ENCODE measurements around the gene TUFT1.

TUFT1 gene

GRCh38 chr1:151514366-151514765 lies 25.7 kb upstream of the TUFT1 start:
- DNase-seq (ENCODE audit: low read depth, low spot score) = no peak
- ChIA-PET CTCF (interaction anchor here (0.7 to 12.7 kb wide), 3 partner anchors 10 to 1527 kb away, joined by 3 to 112 read pairs (median 5); no protein-coding TSS in a partner anchor), POLR2A (no interaction called here)
- no peak overlapping the region for H3K4me3 ChIP-seq (ENCODE audit: low read depth, low read length)
- no peak for TF ChIP-seq CTCF (IDR thresholded peaks at IDR 0.05; ENCODE audit: insufficient read depth, low read length, missing control alignments)

GRCh38 chr1:151515265-151515664 lies 24.8 kb upstream of the TUFT1 start:
- CTCF ChIA-PET = interaction anchor here (12.7 kb wide), 1 partner anchor 18 kb away, joined by 112 read pairs; no protein-coding TSS in a partner anchor
- no peak for TF ChIP-seq CTCF (IDR thresholded peaks at IDR 0.05; ENCODE audit: insufficient read depth, low read length, missing control alignments)
- no peak for DNase-seq (ENCODE audit: low read depth, low spot score)
- POLR2A ChIA-PET = no interaction called here
- H3K4me3 ChIP-seq (ENCODE audit: low read depth, low read length) = no peak overlapping the region

- no peak overlapping the region for H3K4me3 ChIP-seq (ENCODE audit: low read depth, low read length)
- POLR2A ChIA-PET = no interaction called here
- no peak for TF ChIP-seq CTCF (IDR thresholded peaks at IDR 0.05; ENCODE audit: insufficient read depth, low read length, missing control alignments)
- CTCF ChIA-PET = interaction anchor here (1.1 to 12.7 kb wide), 2 partner anchors 17 to 219 kb away, joined by 3 to 112 read pairs; no protein-coding TSS in a partner anchor
- no peak for DNase-seq (ENCODE audit: low read depth, low spot score)
These were observed 24.0 kb upstream of the TUFT1 start for GRCh38 chr1:151516031-151516511.

- no peak for TF ChIP-seq CTCF (IDR thresholded peaks at IDR 0.05; ENCODE audit: insufficient read depth, low read length, missing control alignments)
- ChIA-PET CTCF (interaction anchor here (1.1 to 12.7 kb wide), 3 partner anchors 15 to 216 kb away, joined by 3 to 112 read pairs (median 3); no protein-coding TSS in a partner anchor), POLR2A (no interaction called here)
- no peak overlapping the region for H3K4me3 ChIP-seq (ENCODE audit: low read depth, low read length)
- DNase-seq (ENCODE audit: low read depth, low spot score) = no peak
These were observed 21.7 kb upstream of the TUFT1 start for GRCh38 chr1:151518431-151518830.

GRCh38 chr1:151518936-151519335 lies 21.2 kb upstream of the TUFT1 start:
- TF ChIP-seq CTCF (IDR thresholded peaks at IDR 0.05; ENCODE audit: insufficient read depth, low read length, missing control alignments) = no peak
- ChIA-PET CTCF (interaction anchor here (1.1 to 12.7 kb wide), 3 partner anchors 14 to 215 kb away, joined by 3 to 112 read pairs (median 3); no protein-coding TSS in a partner anchor), POLR2A (no interaction called here)
- no peak overlapping the region for H3K4me3 ChIP-seq (ENCODE audit: low read depth, low read length)
- no peak for DNase-seq (ENCODE audit: low read depth, low spot score)

- ChIA-PET POLR2A (no interaction called here), CTCF (interaction anchor here (1.4 to 12.7 kb wide), 4 partner anchors 9 to 215 kb away, joined by 3 to 112 read pairs (median 7); partner anchors contain the start of genes CGN and TUFT1)
- no peak for TF ChIP-seq CTCF (IDR thresholded peaks at IDR 0.05; ENCODE audit: insufficient read depth, low read length, missing control alignments)
- no peak overlapping the region for H3K4me3 ChIP-seq (ENCODE audit: low read depth, low read length)
- DNase-seq (ENCODE audit: low read depth, low spot score) = no peak
These were observed 20.4 kb upstream of the TUFT1 start for GRCh38 chr1:151519667-151520066.

All from AG04449 (cell line).